SK-N-SH treated with all-trans-retinoic acid at 6 μM for 48 hours (cell line): Measurements from ENCODE around the gene FGF13.
A peak's percentile ranks its signal among the peaks of the same experiment; 100 is the strongest.

Experiments
- ATAC-seq: fragments of 200-7000 bp; cut with Tn5 transposase; 3 replicates; pipeline ENCODE4 v1.9.1; 2020; ENCODE audit warnings: mild to moderate bottlenecking, moderate library complexity
- ARNTL ChIP-seq: fragments of 450-650 bp; formaldehyde crosslinking; IDR thresholded peaks from 2 replicates; pipeline ENCODE4 v1.5.0; 2020; ENCODE audit warnings: low read depth, mild to moderate bottlenecking, moderate library complexity, borderline replicate concordance
- BACH2 ChIP-seq: fragments of 250-450 bp; sonication (Bioruptor Pico); IDR thresholded peaks from 2 replicates; pipeline ENCODE4 v1.9.0; 2021; ENCODE audit warnings: mild to moderate bottlenecking, borderline replicate concordance
- CSDC2 ChIP-seq: fragments of 250-450 bp; sonication (Bioruptor Pico); IDR thresholded peaks from 2 replicates; pipeline ENCODE4 v1.5.0; 2020; ENCODE audit warnings: mild to moderate bottlenecking, moderate library complexity
- ESRRG ChIP-seq: fragments of 250-450 bp; sonication (Bioruptor Pico); IDR thresholded peaks from 2 replicates; pipeline ENCODE4 v1.6.1; 2021; ENCODE audit warnings: mild to moderate bottlenecking
- GLIS3 ChIP-seq: fragments of 250-450 bp; sonication (Bioruptor Pico); IDR thresholded peaks from 2 replicates; pipeline ENCODE4 v1.5.0; 2020; ENCODE audit warnings: mild to moderate bottlenecking, moderate library complexity
- ISL1 ChIP-seq: fragments of 250-450 bp; sonication (Bioruptor Pico); IDR thresholded peaks from 2 replicates; pipeline ENCODE4 v2.1.2; 2022; ENCODE audit warnings: mild to moderate bottlenecking, moderate library complexity
- PPARA ChIP-seq: fragments of 250-450 bp; sonication (Bioruptor Pico); IDR thresholded peaks from 2 replicates; pipeline ENCODE4 v1.5.0; 2020; ENCODE audit warnings: mild to moderate bottlenecking, borderline replicate concordance
- RARB ChIP-seq: fragments of 250-450 bp; sonication (Bioruptor Pico); IDR thresholded peaks from 2 replicates; pipeline ENCODE4 v1.8.0; 2021; ENCODE audit warnings: mild to moderate bottlenecking, moderate library complexity
- TCF4 ChIP-seq: fragments of 250-450 bp; sonication (Bioruptor Pico); IDR thresholded peaks from 2 replicates; pipeline ENCODE4 v1.8.0; 2021; ENCODE audit warnings: mild to moderate bottlenecking, moderate library complexity, borderline replicate concordance
- TOX ChIP-seq: fragments of 250-450 bp; sonication (Bioruptor Pico); IDR thresholded peaks from 2 replicates; pipeline ENCODE4 v1.8.0; 2021; ENCODE audit warnings: mild to moderate bottlenecking, moderate library complexity, borderline replicate concordance
- ZC3H10 ChIP-seq: fragments of 250-450 bp; sonication (Bioruptor Pico); IDR thresholded peaks from 2 replicates; pipeline ENCODE4 v1.5.1; 2021; ENCODE audit warnings: mild to moderate bottlenecking, moderate library complexity
- ZFP3 ChIP-seq: fragments of 250-450 bp; sonication (Bioruptor Pico); IDR thresholded peaks from 2 replicates; pipeline ENCODE4 v1.5.0; 2020; ENCODE audit warnings: mild to moderate bottlenecking, moderate library complexity
- ZFP30 ChIP-seq: fragments of 450-650 bp; formaldehyde crosslinking; IDR thresholded peaks from 2 replicates; pipeline ENCODE4 v1.5.0; 2022; ENCODE audit warnings: mild to moderate bottlenecking, moderate library complexity
- ZNF565 ChIP-seq: fragments of 450-650 bp; formaldehyde crosslinking; conservative IDR thresholded peaks from 2 replicates; pipeline ENCODE4 v1.5.0; 2020; ENCODE audit warnings: low read depth, mild to moderate bottlenecking, moderate library complexity
- ZNF70 ChIP-seq: fragments of 450-650 bp; formaldehyde crosslinking; IDR thresholded peaks from 2 replicates; pipeline ENCODE4 v1.5.0; 2020; ENCODE audit warnings: mild to moderate bottlenecking, moderate library complexity
- ZNF8 ChIP-seq: fragments of 450-650 bp; formaldehyde crosslinking; IDR thresholded peaks from 2 replicates; pipeline ENCODE4 v1.5.0; 2020; ENCODE audit warnings: mild to moderate bottlenecking, moderate library complexity
- TF ChIP-seq, protein P1 (sequence below): fragments of 250-450 bp; sonication (Bioruptor Pico); IDR thresholded peaks from 2 replicates; pipeline ENCODE4 v1.5.1; 2020; ENCODE audit warnings: low read depth, mild to moderate bottlenecking, moderate library complexity
- TF ChIP-seq, protein P2 (sequence below): fragments of 250-450 bp; sonication (Bioruptor Pico); IDR thresholded peaks from 2 replicates; pipeline ENCODE4 v1.8.0; 2020; ENCODE audit warnings: mild to moderate bottlenecking, moderate library complexity, borderline replicate concordance
- TF ChIP-seq, protein P3 (sequence below): fragments of 250-450 bp; sonication (Bioruptor Pico); IDR thresholded peaks from 2 replicates; pipeline ENCODE4 v1.5.1; 2021; ENCODE audit warnings: mild to moderate bottlenecking, moderate library complexity
- TF ChIP-seq, protein P4 (sequence below): fragments of 250-450 bp; sonication (Bioruptor Pico); IDR thresholded peaks from 2 replicates; pipeline ENCODE4 v1.5.0; 2020; ENCODE audit warnings: mild to moderate bottlenecking, moderate library complexity

The FGF13 gene

DNA sequence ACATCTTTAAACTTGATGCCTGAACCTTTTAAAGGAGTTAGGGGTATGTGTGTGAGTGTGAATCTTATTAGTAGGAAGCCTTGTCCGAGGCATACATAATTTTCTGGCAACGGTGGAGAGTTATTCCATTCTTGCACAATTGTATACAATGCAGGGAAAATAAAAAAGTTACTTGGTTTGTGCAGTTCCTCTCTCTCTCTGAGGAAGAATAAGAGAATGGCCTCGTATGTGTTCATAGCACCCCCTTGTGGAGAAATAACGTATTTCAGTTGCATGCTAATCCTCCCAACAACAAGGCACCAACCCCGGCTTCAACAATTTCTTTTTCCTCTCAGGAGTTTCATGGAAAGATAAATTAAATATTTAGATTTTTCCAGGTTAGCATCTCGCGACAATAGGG lies 33.7 kb upstream of the FGF13 start:
- peak; percentile 82 for ATAC-seq

DNA sequence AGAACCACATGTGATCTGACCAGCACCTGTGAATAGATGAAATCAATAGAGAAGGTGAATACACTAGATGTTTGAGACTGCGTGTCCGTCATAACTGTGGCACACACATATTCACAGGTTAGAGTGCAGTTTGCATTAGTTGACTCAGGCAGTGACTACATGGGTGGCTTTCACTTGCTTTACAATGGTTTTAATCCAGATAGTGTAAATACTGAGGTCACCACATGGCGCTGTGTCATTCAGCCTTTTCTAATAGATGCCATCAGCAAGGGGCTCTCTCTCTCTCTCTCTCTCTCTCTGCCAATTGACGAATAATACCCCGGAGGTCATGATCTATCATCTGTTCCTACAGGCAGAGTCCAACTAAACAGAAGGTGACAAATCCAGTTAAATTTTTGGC lies 30.7 kb upstream of the FGF13 start:
- no peak for ATAC-seq
- no peak for TF ChIP-seq ZNF565
- no peak for TF ChIP-seq TCF4
- TF ChIP-seq GLIS3 (CRISPR knock-in tag), result no peak
- TF ChIP-seq ZC3H10 (CRISPR knock-in tag), result no peak
- no peak for TF ChIP-seq TOX (CRISPR knock-in tag)
- no peak for TF ChIP-seq ISL1 (CRISPR knock-in tag)
- TF ChIP-seq ARNTL (CRISPR knock-in tag), result no peak
- no peak for TF ChIP-seq ZFP3 (CRISPR knock-in tag)
- TF ChIP-seq, protein P1, sequence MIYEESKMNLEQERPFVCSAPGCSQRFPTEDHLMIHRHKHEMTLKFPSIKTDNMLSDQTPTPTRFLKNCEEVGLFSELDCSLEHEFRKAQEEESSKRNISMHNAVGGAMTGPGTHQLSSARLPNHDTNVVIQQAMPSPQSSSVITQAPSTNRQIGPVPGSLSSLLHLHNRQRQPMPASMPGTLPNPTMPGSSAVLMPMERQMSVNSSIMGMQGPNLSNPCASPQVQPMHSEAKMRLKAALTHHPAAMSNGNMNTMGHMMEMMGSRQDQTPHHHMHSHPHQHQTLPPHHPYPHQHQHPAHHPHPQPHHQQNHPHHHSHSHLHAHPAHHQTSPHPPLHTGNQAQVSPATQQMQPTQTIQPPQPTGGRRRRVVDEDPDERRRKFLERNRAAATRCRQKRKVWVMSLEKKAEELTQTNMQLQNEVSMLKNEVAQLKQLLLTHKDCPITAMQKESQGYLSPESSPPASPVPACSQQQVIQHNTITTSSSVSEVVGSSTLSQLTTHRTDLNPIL (CRISPR knock-in tag), result no peak
- TF ChIP-seq BACH2 (CRISPR knock-in tag), result no peak
- TF ChIP-seq, protein P2, sequence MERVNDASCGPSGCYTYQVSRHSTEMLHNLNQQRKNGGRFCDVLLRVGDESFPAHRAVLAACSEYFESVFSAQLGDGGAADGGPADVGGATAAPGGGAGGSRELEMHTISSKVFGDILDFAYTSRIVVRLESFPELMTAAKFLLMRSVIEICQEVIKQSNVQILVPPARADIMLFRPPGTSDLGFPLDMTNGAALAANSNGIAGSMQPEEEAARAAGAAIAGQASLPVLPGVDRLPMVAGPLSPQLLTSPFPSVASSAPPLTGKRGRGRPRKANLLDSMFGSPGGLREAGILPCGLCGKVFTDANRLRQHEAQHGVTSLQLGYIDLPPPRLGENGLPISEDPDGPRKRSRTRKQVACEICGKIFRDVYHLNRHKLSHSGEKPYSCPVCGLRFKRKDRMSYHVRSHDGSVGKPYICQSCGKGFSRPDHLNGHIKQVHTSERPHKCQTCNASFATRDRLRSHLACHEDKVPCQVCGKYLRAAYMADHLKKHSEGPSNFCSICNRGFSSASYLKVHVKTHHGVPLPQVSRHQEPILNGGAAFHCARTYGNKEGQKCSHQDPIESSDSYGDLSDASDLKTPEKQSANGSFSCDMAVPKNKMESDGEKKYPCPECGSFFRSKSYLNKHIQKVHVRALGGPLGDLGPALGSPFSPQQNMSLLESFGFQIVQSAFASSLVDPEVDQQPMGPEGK (CRISPR knock-in tag), result no peak
- TF ChIP-seq ZFP30, result no peak

More for the DNA sequence above, 33.7 kb upstream of the FGF13 start:
- TF ChIP-seq BACH2 (CRISPR knock-in tag), result no peak
- no peak for TF ChIP-seq ZNF70 (CRISPR knock-in tag)
- TF ChIP-seq RARB, result no peak
- no peak for TF ChIP-seq ARNTL (CRISPR knock-in tag)
- no peak for TF ChIP-seq ZFP30
- no peak for TF ChIP-seq ZC3H10 (CRISPR knock-in tag)
- no peak for TF ChIP-seq GLIS3 (CRISPR knock-in tag)
- TF ChIP-seq ZFP3 (CRISPR knock-in tag), result no peak
- TF ChIP-seq TOX (CRISPR knock-in tag), result no peak
- TF ChIP-seq TCF4, result no peak
- TF ChIP-seq, protein P3, sequence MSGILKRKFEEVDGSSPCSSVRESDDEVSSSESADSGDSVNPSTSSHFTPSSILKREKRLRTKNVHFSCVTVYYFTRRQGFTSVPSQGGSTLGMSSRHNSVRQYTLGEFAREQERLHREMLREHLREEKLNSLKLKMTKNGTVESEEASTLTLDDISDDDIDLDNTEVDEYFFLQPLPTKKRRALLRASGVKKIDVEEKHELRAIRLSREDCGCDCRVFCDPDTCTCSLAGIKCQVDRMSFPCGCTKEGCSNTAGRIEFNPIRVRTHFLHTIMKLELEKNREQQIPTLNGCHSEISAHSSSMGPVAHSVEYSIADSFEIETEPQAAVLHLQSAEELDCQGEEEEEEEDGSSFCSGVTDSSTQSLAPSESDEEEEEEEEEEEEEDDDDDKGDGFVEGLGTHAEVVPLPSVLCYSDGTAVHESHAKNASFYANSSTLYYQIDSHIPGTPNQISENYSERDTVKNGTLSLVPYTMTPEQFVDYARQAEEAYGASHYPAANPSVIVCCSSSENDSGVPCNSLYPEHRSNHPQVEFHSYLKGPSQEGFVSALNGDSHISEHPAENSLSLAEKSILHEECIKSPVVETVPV (CRISPR knock-in tag), result no peak
- TF ChIP-seq, protein P4, sequence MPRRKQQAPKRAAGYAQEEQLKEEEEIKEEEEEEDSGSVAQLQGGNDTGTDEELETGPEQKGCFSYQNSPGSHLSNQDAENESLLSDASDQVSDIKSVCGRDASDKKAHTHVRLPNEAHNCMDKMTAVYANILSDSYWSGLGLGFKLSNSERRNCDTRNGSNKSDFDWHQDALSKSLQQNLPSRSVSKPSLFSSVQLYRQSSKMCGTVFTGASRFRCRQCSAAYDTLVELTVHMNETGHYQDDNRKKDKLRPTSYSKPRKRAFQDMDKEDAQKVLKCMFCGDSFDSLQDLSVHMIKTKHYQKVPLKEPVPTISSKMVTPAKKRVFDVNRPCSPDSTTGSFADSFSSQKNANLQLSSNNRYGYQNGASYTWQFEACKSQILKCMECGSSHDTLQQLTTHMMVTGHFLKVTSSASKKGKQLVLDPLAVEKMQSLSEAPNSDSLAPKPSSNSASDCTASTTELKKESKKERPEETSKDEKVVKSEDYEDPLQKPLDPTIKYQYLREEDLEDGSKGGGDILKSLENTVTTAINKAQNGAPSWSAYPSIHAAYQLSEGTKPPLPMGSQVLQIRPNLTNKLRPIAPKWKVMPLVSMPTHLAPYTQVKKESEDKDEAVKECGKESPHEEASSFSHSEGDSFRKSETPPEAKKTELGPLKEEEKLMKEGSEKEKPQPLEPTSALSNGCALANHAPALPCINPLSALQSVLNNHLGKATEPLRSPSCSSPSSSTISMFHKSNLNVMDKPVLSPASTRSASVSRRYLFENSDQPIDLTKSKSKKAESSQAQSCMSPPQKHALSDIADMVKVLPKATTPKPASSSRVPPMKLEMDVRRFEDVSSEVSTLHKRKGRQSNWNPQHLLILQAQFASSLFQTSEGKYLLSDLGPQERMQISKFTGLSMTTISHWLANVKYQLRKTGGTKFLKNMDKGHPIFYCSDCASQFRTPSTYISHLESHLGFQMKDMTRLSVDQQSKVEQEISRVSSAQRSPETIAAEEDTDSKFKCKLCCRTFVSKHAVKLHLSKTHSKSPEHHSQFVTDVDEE (CRISPR knock-in tag), result no peak
- TF ChIP-seq, protein P2 (CRISPR knock-in tag), result no peak
- no peak for TF ChIP-seq CSDC2 (CRISPR knock-in tag)
- TF ChIP-seq, protein P1 (CRISPR knock-in tag), result no peak
- TF ChIP-seq ZNF565, result no peak
- no peak for TF ChIP-seq ISL1 (CRISPR knock-in tag)
- TF ChIP-seq PPARA (CRISPR knock-in tag), result no peak
- TF ChIP-seq ZNF8, result no peak
- TF ChIP-seq ESRRG (CRISPR knock-in tag), result no peak
- TF ChIP-seq, all 23 proteins: peak for 0
